IMR-90 (cell line): ENCODE results near the gene ZBTB46. TPM values are rescaled to one million over a fixed set of nuclear protein-coding genes. Genes with fewer than 3 reads are reported as not detected.

Experiments
- ATAC-seq: fragments of 200-7000 bp; cut with Tn5 transposase; 2 replicates; pipeline ENCODE4 v1.9.1; 2020; ENCODE audit warnings: low read depth, mild to moderate bottlenecking, moderate library complexity
- BruUV-seq: library from RNA; stranded (reverse); fragments of 400-500 nt; replicated peaks from 2 replicates; lab custom pipeline; 2021; lab: Mats Ljungman, UMichigan
- CTCF ChIA-PET: fragments of 300-600 bp; formaldehyde crosslinking; extraction: SDS; loops from one replicate; lab custom pipeline; 2021; ENCODE audit warnings: antibody characterized with exemption; lab: Yijun Ruan, JAX
- POLR2A ChIA-PET: fragments of 300-600 bp; sonication (Branson Sonifier 250); formaldehyde crosslinking; loops from one replicate; lab custom pipeline; 2022; ENCODE audit warnings: antibody characterized with exemption; ENCODE audit not compliant: unreplicated experiment; lab: Charles Lee
- DNase-seq: peaks from one replicate; pipeline ENCODE4 v3.0.0; 2013
- H2AFZ ChIP-seq: replicated peaks from 2 replicates; pipeline ENCODE3; 2013; ENCODE audit warnings: low read length, mild to moderate bottlenecking; ENCODE audit not compliant: poor library complexity
- H2AK5ac ChIP-seq: 2 replicates; pipeline ENCODE4 v1.6.1; 2013; ENCODE audit warnings: low read depth, low read length, inconsistent platforms
- H2AK9ac ChIP-seq: replicated peaks from 2 replicates; pipeline ENCODE3; 2013; ENCODE audit warnings: mild to moderate bottlenecking, low read depth, low read length, moderate library complexity; ENCODE audit not compliant: poor library complexity
- H2BK120ac ChIP-seq: 2 replicates; pipeline ENCODE4 v1.6.1; 2013; ENCODE audit warnings: low read depth, low read length, inconsistent platforms
- H2BK15ac ChIP-seq: 3 replicates; pipeline ENCODE4 v1.6.1; 2013; ENCODE audit warnings: low read depth, low read length, inconsistent platforms
- H2BK20ac ChIP-seq: 2 replicates; pipeline ENCODE4 v1.6.1; 2013; ENCODE audit warnings: low read depth, mild to moderate bottlenecking, inconsistent platforms, low read length, moderate library complexity
- H2BK5ac ChIP-seq: 2 replicates; pipeline ENCODE4 v1.6.1; 2013; ENCODE audit warnings: mild to moderate bottlenecking, low read depth, low read length, inconsistent platforms; ENCODE audit not compliant: poor library complexity, severe bottlenecking
- H3K14ac ChIP-seq: replicated peaks from 2 replicates; pipeline ENCODE4 v1.6.1; 2013; ENCODE audit warnings: low read depth, low read length, inconsistent platforms
- H3K18ac ChIP-seq: 2 replicates; pipeline ENCODE4 v1.6.1; 2013; ENCODE audit warnings: low read depth, low read length, control low read depth
- H3K23ac ChIP-seq: 2 replicates; pipeline ENCODE4 v1.6.1; 2013; ENCODE audit warnings: low read depth, low read length, inconsistent platforms
- H3K27ac ChIP-seq: 2 replicates; pipeline ENCODE4 v1.5.1; 2013; ENCODE audit warnings: mild to moderate bottlenecking, control low read depth, low read length; ENCODE audit not compliant: insufficient read depth
- H3K27me3 ChIP-seq: 2 replicates; pipeline ENCODE4 v1.6.1; 2013; ENCODE audit warnings: low read length; ENCODE audit not compliant: control insufficient read depth, insufficient read depth
- H3K36me3 ChIP-seq: 2 replicates; pipeline ENCODE4 v1.6.1; 2013; ENCODE audit warnings: low read length, mixed read lengths; ENCODE audit not compliant: control insufficient read depth, insufficient read depth
- H3K4ac ChIP-seq: 2 replicates; pipeline ENCODE4 v1.6.1; 2013; ENCODE audit warnings: low read depth, low read length, inconsistent platforms
- H3K4me1 ChIP-seq: 2 replicates; pipeline ENCODE4 v1.6.1; 2013; ENCODE audit warnings: low read length, mixed read lengths; ENCODE audit not compliant: control insufficient read depth, insufficient read depth
- H3K4me2 ChIP-seq: 2 replicates; pipeline ENCODE4 v1.6.1; 2013; ENCODE audit warnings: low read depth, mild to moderate bottlenecking, control low read depth, low read length, moderate library complexity
- H3K4me3 ChIP-seq: 2 replicates; pipeline ENCODE4 v1.5.1; 2013; ENCODE audit warnings: low read depth, mild to moderate bottlenecking, control low read depth, low read length, moderate library complexity; ENCODE audit not compliant: insufficient read depth
- H3K56ac ChIP-seq: 2 replicates; pipeline ENCODE4 v1.6.1; 2013; ENCODE audit warnings: low read length, inconsistent platforms; ENCODE audit not compliant: insufficient read depth; ENCODE audit errors: extremely low read depth
- H3K79me1 ChIP-seq, 2 experiments: 2 replicates each; pipeline ENCODE4 v1.6.1; 2013; ENCODE audit warnings: low read length in 2 of 2, inconsistent platforms in 1 of 2, low read depth in 1 of 2
- H3K9ac ChIP-seq: 2 replicates; pipeline ENCODE4 v1.6.1; 2013; ENCODE audit warnings: low read depth, low read length, control low read depth
- H3K9me1 ChIP-seq: 2 replicates; pipeline ENCODE4 v1.6.1; 2013; ENCODE audit warnings: low read length, inconsistent platforms; ENCODE audit not compliant: insufficient read depth
- H3K9me3 ChIP-seq: 2 replicates; pipeline ENCODE4 v1.6.1; 2013; ENCODE audit warnings: low read length; ENCODE audit not compliant: control insufficient read depth, insufficient read depth
- H4K20me1 ChIP-seq: 2 replicates; pipeline ENCODE4 v1.6.1; 2013; ENCODE audit warnings: low read length, inconsistent platforms; ENCODE audit not compliant: insufficient read depth
- H4K5ac ChIP-seq: 2 replicates; pipeline ENCODE4 v1.6.1; 2013; ENCODE audit warnings: mild to moderate bottlenecking, low read depth, low read length, control low read depth
- H4K8ac ChIP-seq, 2 experiments: 2 replicates each; pipeline ENCODE4 v1.6.1; 2013; ENCODE audit warnings: low read depth in 2 of 2, low read length in 2 of 2, control low read depth in 1 of 2, inconsistent platforms in 1 of 2
- H4K91ac ChIP-seq: 2 replicates; pipeline ENCODE4 v1.6.1; 2013; ENCODE audit warnings: low read depth, low read length, inconsistent platforms; ENCODE audit not compliant: insufficient read depth
- CTCF ChIP-seq: conservative IDR thresholded peaks from 2 replicates; pipeline ENCODE4 v1.5.1; 2012; ENCODE audit warnings: mild to moderate bottlenecking, low read depth, low read length, improper control_type of control experiment
- FOS ChIP-seq: fragments of 150-350 bp; IDR thresholded peaks from 2 replicates; pipeline ENCODE4 v1.6.1; 2016; ENCODE audit warnings: low read depth, low read length
- RCOR1 ChIP-seq: IDR thresholded peaks from 2 replicates; pipeline ENCODE4 v1.6.1; 2012; ENCODE audit warnings: mild to moderate bottlenecking, low read length, improper control_type of control experiment; ENCODE audit not compliant: insufficient replicate concordance
- RFX5 ChIP-seq: IDR thresholded peaks from 2 replicates; pipeline ENCODE4 v1.8.0; 2012; ENCODE audit warnings: low read depth, mild to moderate bottlenecking, low read length, moderate library complexity
- WGBS, 2 experiments: methylation state at CpG; one replicate each; pipeline versions ENCODE4 v1.1.5 to v1.1.7; 2013; ENCODE audit warnings: missing lambda C conversion rate in 2 of 2; ENCODE audit not compliant: insufficient read length in 1 of 2; ENCODE audit errors: extremely low coverage in 2 of 2; 5-methylcytosine and 5-hydroxymethylcytosine counted together
- dilution Hi-C: fragments of 300-500 bp; cut with HindIII; formaldehyde crosslinking; loops from one replicate; pipeline ENCODE4 v1.14.3; 2018; ENCODE audit warnings: low sequenced_read_pairs; ENCODE audit not compliant: unreplicated experiment
- in situ Hi-C: fragments of 300-500 bp; cut with MboI; formaldehyde crosslinking; loops from 3 replicates; pipeline ENCODE4 v1.14.3; 2019; ENCODE audit warnings: low sequenced_read_pairs, inconsistent platforms, mixed read lengths
- intact Hi-C: fragments of 100-400 bp; cut with micrococcal nuclease; formaldehyde crosslinking; loops from 2 replicates; pipeline ENCODE4 v1.10.0; 2022
- polyA plus RNA-seq, 3 experiments: library from polyadenylated mRNA; depleted of rRNA; stranded (reverse); fragments of >200 nt; gene quantifications; 2 replicates each; pipeline ENCODE4 v1.2.3, GENCODE V29; 2012; ENCODE audit warnings: low replicate concordance in 1 of 3
- total RNA-seq: library from RNA; depleted of rRNA; stranded (reverse); fragments of >200 nt; gene quantifications from 2 replicates; pipeline ENCODE4 v1.2.3, GENCODE V29; 2012

Gene ZBTB46
- total and polyA plus RNA-seq, 2 of the 4 experiments (the other 2 are of a cell fraction) = 4.2 to 14.9 TPM

DNA sequence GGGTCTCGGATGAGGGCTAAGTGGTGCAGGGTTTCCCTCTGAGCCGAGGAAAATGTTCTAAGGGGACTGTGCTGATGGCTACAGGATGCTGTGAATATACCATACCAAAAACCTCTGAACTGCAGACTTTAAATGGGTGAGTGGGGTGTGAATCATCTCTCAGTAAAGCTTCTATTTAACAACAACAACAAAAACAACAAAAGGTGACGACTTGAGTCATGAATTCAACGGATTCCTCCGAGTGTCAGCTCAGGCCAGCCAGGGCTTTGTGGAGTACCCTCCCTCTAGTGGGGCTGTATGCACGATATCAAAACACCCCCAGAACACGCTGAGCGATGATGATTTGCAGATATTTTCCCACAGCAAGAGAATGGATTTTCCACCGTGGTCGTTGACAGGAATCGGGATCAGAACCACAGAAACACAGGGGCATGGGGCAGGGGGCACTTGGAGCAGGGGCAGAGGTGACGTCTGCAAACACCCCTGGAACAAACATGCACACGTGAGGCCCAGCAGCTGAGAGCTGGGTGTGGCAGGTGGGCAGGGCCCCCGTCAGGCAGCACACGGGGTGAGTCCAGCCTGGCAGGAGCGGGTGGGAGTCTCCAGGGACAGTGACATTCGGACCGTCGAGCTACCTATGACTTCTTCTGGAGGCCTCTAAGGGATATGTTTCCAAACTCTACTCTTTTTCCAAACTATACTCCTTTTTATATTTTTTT is 52.9 kb downstream of the ZBTB46 start:
- Histone ChIP-seq H2AK5ac (no peak overlapping the region), H3K9ac (no peak overlapping the region), H3K23ac (no peak overlapping the region), H2BK5ac (no peak overlapping the region), H3K36me3 (no peaks in the 10 kb centered on the region; the same call in 1 of the 2 replicates), H2BK20ac (no peak overlapping the region), H3K9me1 (no peaks in the 10 kb centered on the region; the same call in 1 of the 2 replicates), H4K8ac (no peak overlapping the region), H3K18ac (no peak overlapping the region), H2AFZ (no peak overlapping the region), H3K27me3 (no peaks in the 10 kb centered on the region), H3K79me1 (peaks cover 11 to 52% of the 10 kb centered on the region in 2 experiments), H2BK120ac (no peak overlapping the region), H3K4me1 (peaks cover 7% of the 10 kb centered on the region), H3K14ac (no peak overlapping the region), H3K4me3 (no peak overlapping the region), H3K4me2 (no peak overlapping the region), H3K27ac (no peak overlapping the region), H4K5ac (no peak overlapping the region), H4K91ac (no peak overlapping the region), H2BK15ac (no peak overlapping the region), H2AK9ac (no peak overlapping the region), H4K20me1 (peaks cover 25% of the 10 kb centered on the region), H3K56ac (no peak overlapping the region), H3K9me3 (no peaks in the 10 kb centered on the region), H3K4ac (no peak overlapping the region)
- TF ChIP-seq RCOR1 (no peak), CTCF (no peak), FOS (no peak), RFX5 (no peak)
- DNase-seq (no peak), ATAC-seq (no peak)
- WGBS, 2 experiments = 66% methylated on average over 10 of the region's 19 CpGs; no CpG with 5 or more reads in 1 of the 2 experiments
- in situ Hi-C loops (no loop called here), dilution Hi-C loops (no loop called here), intact Hi-C loops (loop anchor here (5.0 kb wide), 1 partner anchor 194 kb away; no protein-coding TSS in a partner anchor)
- BruUV-seq = no TSS peak
- POLR2A ChIA-PET = no interaction called here
- CTCF ChIA-PET = interaction anchor here (0.5 kb wide), 1 partner anchor 196 kb away, joined by 3 read pairs; no protein-coding TSS in a partner anchor
